Right lobe of liver (tissue), 4 donors: Measurements from ENCODE around the gene CD83.

Experiments used
- CTCF ChIP-seq, 4 donors: fragments of 200-600 bp in 3 of 4; fragments of 450-650 bp in 1 of 4; IDR thresholded peaks; one replicate each; pipeline versions ENCODE4 v1.5.1 to v1.8.0; 2016 to 2022; ENCODE audit warnings: antibody characterized with exemption in 4 of 4, mild to moderate bottlenecking in 2 of 4
- POLR2A ChIP-seq: fragments of 450-650 bp; IDR thresholded peaks from one replicate; pipeline ENCODE4 v1.6.1; 2017; ENCODE audit warnings: antibody characterized with exemption, mild to moderate bottlenecking
- donor health status: DM: no; HTN: no; CAD: no.
- donor health status: DM: no; HTN: no; CAD: no.
- donor health status: DM: no; HTN: yes; CAD: no.

GRCh38 chr6:14085176-14085787 is 32.3 kb upstream of the CD83 start:
- no peak for TF ChIP-seq CTCF (IDR thresholded peaks at IDR 0.05)
- TF ChIP-seq POLR2A: no peak
